ENCODE measurements around the gene SDHAF2.

GRCh38 chr11:61416941-61417340 is 13.0 kb upstream of the SDHAF2 start:
- TF ChIP-seq CTCF (IDR thresholded peaks at IDR 0.05; ENCODE audit: low read depth, low read length) (no peak), POLR2A (IDR thresholded peaks at IDR 0.05; ENCODE audit: extremely low read depth, insufficient read length) (no peak), MYC (IDR thresholded peaks at IDR 0.05; ENCODE audit: low read depth, low read length) (no peak), MAX (IDR thresholded peaks at IDR 0.05; ENCODE audit: low read depth, low read length) (no peak)

Data from NB4 (cell line).